HG03342 (cell line): ENCODE measurements around the gene STX11.

ENCODE experiments used
- ATAC-seq: cut with Tn5 transposase; IDR thresholded peaks from one replicate; pipeline ENCODE4 v1.9.1; 2021; ENCODE audit warnings: mild to moderate bottlenecking, moderate library complexity; ENCODE audit not compliant: unreplicated experiment

STX11 gene

DNA sequence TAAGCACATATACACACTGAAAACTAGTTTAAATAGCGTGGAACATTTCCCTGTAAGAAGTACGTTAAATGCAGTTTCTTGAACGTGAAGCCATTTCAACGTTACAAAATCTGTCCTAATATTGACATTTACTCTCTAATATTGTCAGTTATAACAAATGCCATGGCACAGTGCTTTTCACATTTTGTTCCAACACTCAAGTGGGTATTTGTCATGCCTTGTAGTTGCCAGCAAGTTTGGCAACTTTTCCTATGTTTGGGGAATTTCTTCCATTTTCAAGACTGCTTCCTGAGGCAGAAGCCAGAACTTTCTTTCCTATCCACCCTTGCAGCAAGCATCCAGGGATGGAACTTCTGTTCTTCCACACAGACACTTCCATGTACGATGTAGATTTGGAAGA lies 63.0 kb downstream of the STX11 start:
- no peak for ATAC-seq

- no peak for ATAC-seq
Measured at GRCh38 chr6:144214029-144214428, 63.7 kb downstream of the STX11 start.

DNA sequence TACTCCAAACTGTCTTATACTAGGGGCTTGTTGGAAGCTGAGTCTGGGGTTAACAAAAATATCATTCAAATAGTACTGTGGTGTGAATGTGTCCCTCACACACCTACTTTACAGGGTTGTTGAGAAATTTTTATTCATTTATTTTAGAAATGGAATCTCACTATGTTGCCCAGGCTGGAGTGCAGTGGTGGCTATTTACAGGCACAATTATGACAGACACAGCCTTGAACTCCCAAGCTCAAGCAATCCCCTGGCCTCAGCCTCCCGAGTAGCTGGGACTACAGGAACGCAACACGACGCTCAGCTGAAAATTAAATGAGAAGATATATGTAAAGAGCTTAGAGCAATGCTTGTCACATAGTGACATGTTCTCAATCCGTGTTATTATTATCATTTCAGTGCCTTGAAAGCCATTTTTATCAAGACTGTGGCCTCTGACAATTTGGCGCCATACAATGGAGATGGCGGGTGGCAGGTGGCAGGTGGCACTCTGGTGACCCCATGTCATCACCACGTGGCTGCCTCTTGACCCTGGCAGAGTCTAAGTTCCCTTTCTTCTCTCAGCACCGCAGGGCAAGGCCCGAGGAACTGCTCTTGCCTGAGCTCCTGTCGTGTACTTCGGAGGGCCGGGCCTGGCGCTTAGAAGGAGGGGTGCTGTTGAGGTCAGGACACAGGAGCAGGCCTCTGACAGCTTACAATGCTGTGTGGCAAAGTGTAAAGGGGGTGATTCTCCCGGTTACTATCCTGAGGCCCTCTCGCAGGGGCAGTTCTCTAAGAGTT lies 64.5 kb downstream of the STX11 start:
- no peak for ATAC-seq

DNA sequence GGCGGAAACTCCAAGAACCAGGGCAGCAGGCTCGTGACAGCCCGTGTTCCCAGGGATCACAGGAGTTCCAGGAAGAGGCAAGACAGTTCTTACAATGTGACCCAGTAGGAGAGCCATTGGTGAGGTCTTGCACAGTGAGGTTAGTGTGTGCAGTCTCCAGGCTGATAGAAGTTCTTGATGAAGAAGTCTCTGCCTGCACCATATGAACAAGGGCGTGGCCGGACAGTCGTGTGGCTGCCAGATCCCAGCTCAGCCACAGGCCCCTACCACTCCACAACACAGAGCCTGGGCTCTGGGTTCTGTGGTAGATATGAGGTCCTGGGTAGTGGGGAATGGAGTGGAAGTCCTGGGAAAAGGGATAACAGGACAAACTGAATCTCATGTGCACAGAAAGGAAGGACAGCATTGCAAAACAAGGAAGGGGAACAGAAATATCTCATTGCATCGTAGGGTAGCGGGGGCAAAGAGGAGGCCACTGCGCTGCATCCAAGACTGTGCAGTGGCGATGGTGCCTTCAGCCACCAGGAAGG lies 65.2 kb downstream of the STX11 start:
- ATAC-seq, result no peak

GRCh38 chr6:144215932-144216667 lies 65.8 kb downstream of the STX11 start:
- ATAC-seq, result peak; percentile 93

GRCh38 chr6:144216668-144217218 lies 66.4 kb downstream of the STX11 start:
- peak; percentile 43 for ATAC-seq

GRCh38 chr6:144217264-144217663 lies 66.9 kb downstream of the STX11 start:
- ATAC-seq, result no peak

DNA sequence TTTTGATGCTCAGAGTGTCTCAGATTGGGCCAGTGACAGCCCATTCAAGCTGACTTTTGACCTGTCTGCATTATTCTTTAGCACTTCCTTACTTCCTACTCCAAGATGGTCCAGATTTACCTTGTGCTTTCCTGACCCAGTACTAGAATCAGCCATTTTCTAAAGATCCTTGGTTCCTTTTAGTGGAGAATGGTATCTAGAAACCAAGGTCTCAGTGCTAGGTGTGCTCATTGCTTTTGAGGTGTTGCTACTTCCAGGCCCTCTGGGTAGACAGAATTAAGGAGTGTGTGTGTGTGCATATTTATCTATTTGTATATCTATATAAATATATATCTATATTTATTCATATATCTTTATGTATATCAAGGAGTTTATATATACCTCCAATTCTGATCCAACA lies 67.5 kb downstream of the STX11 start:
- no peak for ATAC-seq

- no peak for ATAC-seq
Measured at GRCh38 chr6:144219056-144219685, 68.9 kb downstream of the STX11 start.

GRCh38 chr6:144220031-144220790 lies 69.9 kb downstream of the STX11 start:
- ATAC-seq, result no peak

- no peak for ATAC-seq
Measured at GRCh38 chr6:144223686-144224085, 73.4 kb downstream of the STX11 start.

- no peak for ATAC-seq
Measured at GRCh38 chr6:144231721-144232120, 81.4 kb downstream of the STX11 start.

DNA sequence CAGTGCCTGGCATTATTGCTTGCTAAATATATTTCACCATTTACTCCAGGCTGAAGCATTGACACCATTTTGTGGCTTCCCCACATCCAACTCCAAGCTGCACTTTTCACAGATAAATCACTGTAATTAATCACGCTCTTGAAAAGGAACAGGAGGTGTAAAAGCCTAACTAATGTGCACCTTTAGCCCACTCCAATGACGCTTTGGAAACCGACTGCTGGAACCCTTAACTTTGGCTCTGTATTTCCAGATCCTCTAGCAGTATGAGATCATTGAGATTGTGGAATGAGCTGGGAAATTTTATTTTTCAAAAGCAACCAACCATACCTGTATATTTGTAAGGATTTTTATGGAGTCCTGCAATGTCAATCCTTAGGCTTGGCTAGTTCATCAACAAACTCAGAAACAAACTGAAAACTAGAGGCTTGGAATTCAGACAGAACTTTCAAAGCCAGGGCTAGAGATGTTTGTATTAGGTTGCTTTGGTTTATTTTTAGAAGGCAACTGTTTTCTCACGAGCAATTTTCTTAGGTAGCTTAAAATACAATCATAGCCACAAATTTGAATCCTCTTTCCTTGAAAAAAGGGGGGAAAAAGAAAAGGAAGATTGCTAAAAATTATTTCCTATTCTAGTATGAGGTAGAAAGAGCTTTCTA lies 82.0 kb downstream of the STX11 start:
- ATAC-seq, result no peak

DNA sequence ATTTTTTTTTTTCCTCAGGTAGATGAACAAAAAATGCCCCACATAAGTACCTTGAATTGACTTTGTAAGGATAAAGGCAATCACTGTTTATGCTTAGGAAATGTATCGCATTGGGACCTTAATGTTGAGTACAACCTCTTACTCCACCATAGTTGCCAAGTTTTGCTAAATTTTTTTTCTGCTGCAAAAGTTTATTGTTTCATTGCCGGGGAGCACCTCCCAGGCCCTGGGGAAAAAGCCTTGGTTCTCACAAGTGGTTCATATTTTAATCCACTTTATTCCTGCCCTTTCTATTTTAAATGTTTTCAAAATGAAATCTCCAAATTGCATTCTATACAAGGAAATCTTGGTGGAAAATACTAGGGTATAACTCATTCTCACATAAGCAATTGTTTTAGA lies 82.5 kb downstream of the STX11 start:
- ATAC-seq, result no peak

- no peak for ATAC-seq
Measured at GRCh38 chr6:144234399-144234798, 84.1 kb downstream of the STX11 start.

DNA sequence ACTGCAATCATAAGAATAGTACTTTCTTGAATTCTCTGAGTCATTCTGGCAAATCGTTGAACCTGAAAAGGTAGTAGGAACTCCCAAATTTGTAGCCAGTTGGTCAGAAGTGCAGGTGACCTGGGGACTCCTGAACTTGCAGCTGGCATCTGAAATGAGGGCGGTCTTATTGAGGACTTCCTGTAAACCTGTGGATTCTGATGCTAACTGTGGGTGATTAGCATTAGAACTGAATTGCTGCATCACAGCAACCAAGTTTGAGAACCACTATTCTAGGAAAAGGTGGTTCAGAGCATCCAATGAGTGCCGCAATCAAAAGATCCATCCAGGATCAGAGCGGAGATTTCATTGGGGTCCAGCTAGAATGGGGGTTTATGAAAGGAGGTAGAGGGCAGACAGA lies 84.6 kb downstream of the STX11 start:
- no peak for ATAC-seq
